ENCODE results near the gene DIDO1. TPM values are rescaled to one million over a fixed set of nuclear protein-coding genes. Genes with fewer than 3 reads are reported as not detected.
A peak's percentile ranks its signal among the peaks of the same experiment; 100 is the strongest.

DIDO1 gene
- total and polyA plus RNA-seq, 2 of the 4 experiments (the other 2 are of a cell fraction), result 21.8 to 28.1 TPM

DNA sequence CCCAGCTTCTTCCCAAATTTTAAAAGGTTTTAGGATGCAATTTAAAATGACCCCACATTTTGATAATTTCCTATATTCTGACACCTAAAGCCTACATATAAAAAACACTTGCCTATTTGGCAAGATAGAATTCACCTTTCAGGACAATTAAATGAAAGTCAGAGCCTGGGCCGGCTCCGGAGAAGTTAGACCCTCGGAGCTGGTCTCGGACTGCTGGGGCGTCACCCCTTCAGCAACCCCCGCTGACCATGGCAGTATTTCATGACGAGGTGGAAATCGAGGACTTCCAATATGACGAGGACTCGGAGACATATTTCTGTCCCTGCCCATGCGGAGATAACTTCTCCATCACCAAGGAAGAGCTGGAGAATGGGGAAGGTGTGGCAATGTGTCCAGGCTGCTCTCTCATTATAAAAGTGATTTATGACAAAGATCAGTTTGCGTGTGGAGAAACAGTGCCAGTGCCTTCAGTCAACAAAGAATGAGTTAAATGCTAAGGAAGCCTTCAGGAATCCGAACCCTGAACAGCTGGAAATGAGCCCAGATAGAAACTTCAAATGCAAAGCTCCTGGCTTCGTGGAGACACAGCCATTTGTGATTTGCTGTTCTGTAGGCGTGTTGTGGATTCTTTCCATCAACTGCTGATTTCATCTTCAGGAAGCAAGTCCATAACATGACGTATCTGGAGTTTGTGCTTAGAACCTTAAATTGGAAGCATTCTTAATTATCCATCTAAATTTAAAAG lies 80.7 kb downstream of the DIDO1 start:
- no peaks in the 10 kb centered on the region for H3K9me3 ChIP-seq (ENCODE audit: control insufficient read depth, insufficient read depth, low read length)
- ATAC-seq (ENCODE audit: low read depth) (peak; percentile 14; the same call in 1 of the 2 replicates), DNase-seq (peak; percentile 55)
- peaks cover under 1 to 3% of the 10 kb centered on the region in 2 experiments; a peak in 1 of 4 replicates for H3K79me1 ChIP-seq (ENCODE audit: low read depth in 1 of 2, low read length in 2 of 2)
- no peak overlapping the region for H2BK20ac ChIP-seq (ENCODE audit: low read depth, low read length)
- H3K14ac ChIP-seq (replicated peaks; ENCODE audit: low read depth, low read length), result no peak overlapping the region
- H3K4me2 ChIP-seq (ENCODE audit: low read depth, low read length), result no peak overlapping the region
- H2BK15ac ChIP-seq (ENCODE audit: low read depth, low read length), result no peak overlapping the region
- no peak overlapping the region for H4K5ac ChIP-seq (ENCODE audit: low read depth, low read length)
- dilution Hi-C loops (cut with HindIII; ENCODE audit: low sequenced_read_pairs, unreplicated experiment), result no loop called here
- H3K4me3 ChIP-seq (ENCODE audit: insufficient read depth, low read depth, low read length), result no peak overlapping the region
- no peak overlapping the region for H2AK9ac ChIP-seq (replicated peaks; ENCODE audit: low read depth, low read length, poor library complexity)
- in situ Hi-C loops (cut with MboI; ENCODE audit: low sequenced_read_pairs), result no loop called here
- BruUV-seq (replicated peaks), result no TSS peak
- no peak overlapping the region for H4K8ac ChIP-seq (ENCODE audit: low read depth in 2 of 2, low read length in 2 of 2)
- no peak overlapping the region for H4K91ac ChIP-seq (ENCODE audit: insufficient read depth, low read depth, low read length)
- no peak for TF ChIP-seq NFE2L2 (IDR thresholded peaks at IDR 0.05; ENCODE audit: low read depth, low read length)
- WGBS, 2 experiments (ENCODE audit: extremely low coverage in 2 of 2, insufficient read length in 1 of 2), result no CpG with 5 or more reads among the region's 16 CpGs
- H3K56ac ChIP-seq (ENCODE audit: extremely low read depth, insufficient read depth, low read length), result no peak overlapping the region
- H2AFZ ChIP-seq (replicated peaks; ENCODE audit: low read length, poor library complexity), result no peak overlapping the region
- H3K18ac ChIP-seq (ENCODE audit: low read depth, low read length), result no peak overlapping the region
- H3K9ac ChIP-seq (ENCODE audit: low read depth, low read length), result no peak overlapping the region
- H3K36me3 ChIP-seq (ENCODE audit: control insufficient read depth, insufficient read depth, low read length), result peaks cover 7% of the 10 kb centered on the region; the same call in 1 of the 2 replicates
- no peak overlapping the region for H2BK120ac ChIP-seq (ENCODE audit: low read depth, low read length)
- H3K4ac ChIP-seq (ENCODE audit: low read depth, low read length), result no peak overlapping the region
- no peak overlapping the region for H2AK5ac ChIP-seq (ENCODE audit: low read depth, low read length)
- H3K9me1 ChIP-seq (ENCODE audit: insufficient read depth, low read length), result no peaks in the 10 kb centered on the region
- no peaks in the 10 kb centered on the region; the same call in 1 of the 2 replicates for H4K20me1 ChIP-seq (ENCODE audit: insufficient read depth, low read length)
- H2BK5ac ChIP-seq (ENCODE audit: low read depth, low read length, poor library complexity, severe bottlenecking), result no peak overlapping the region
- ChIA-PET CTCF (no interaction called here), POLR2A (ENCODE audit: unreplicated experiment) (no interaction called here)
- no peak overlapping the region for H3K23ac ChIP-seq (ENCODE audit: low read depth, low read length)
- 0 out of 2 replicates have a peak, but pooled peaks cover 2% of the 10 kb centered on the region for H3K4me1 ChIP-seq (ENCODE audit: control insufficient read depth, insufficient read depth, low read length)
- no peaks in the 10 kb centered on the region for H3K27me3 ChIP-seq (ENCODE audit: control insufficient read depth, insufficient read depth, low read length)
- intact Hi-C loops (cut with micrococcal nuclease), result no loop called here
- H3K27ac ChIP-seq (ENCODE audit: insufficient read depth, low read length), result no peak overlapping the region

All from IMR-90 (cell line).